ENCODE measurements around the gene TBX1. TPM values are rescaled to one million over a fixed set of nuclear protein-coding genes. Genes with fewer than 3 reads are reported as not detected.

Gene TBX1
- total RNA-seq, 1 experiment from 2014 or later, result 3.9 TPM

- ChIA-PET CTCF (no interaction called here), POLR2A (no interaction called here), RAD21 (ENCODE audit: low non-redundant PET in 1 of 2, low total read pairs in 2 of 2, uncharacterized antibody in 2 of 2, unreplicated experiment in 2 of 2) (no interaction called here)
- no TSS peak for BruUV-seq (replicated peaks)
- ATAC-seq, result no peak
- H3K27ac ChIP-seq (ENCODE audit: low read depth, low read length), result no peak overlapping the region
- H3K9ac ChIP-seq (ENCODE audit: low read length), result no peak overlapping the region
- H2AFZ ChIP-seq (ENCODE audit: low read depth, low read length, poor library complexity, severe bottlenecking), result no peak overlapping the region
- H3K4me1 ChIP-seq (ENCODE audit: control insufficient read depth in 1 of 2, insufficient read depth in 2 of 2, low read length in 2 of 2), result peaks cover 16 to 24% of the 10 kb centered on the region in 2 experiments
- no peaks in the 10 kb centered on the region for H4K20me1 ChIP-seq (ENCODE audit: insufficient read depth)
- no peak overlapping the region for H3K4me2 ChIP-seq (ENCODE audit: low read length)
- DNase-seq (ENCODE audit: low read depth, low spot score), result no peak
- no peak for TF ChIP-seq JUND (IDR thresholded peaks at IDR 0.05)
- no peaks in the 10 kb centered on the region for H3K27me3 ChIP-seq (ENCODE audit: insufficient read depth, low read length)
- no peaks in the 10 kb centered on the region for H3K36me3 ChIP-seq (ENCODE audit: control insufficient read depth in 1 of 2, insufficient read depth in 2 of 2, low read length in 2 of 2)
- no peak overlapping the region for H3K4me3 ChIP-seq (replicated peaks in 1 of 2; ENCODE audit: low read depth in 1 of 2, low read length in 2 of 2)
- intact Hi-C loops (cut with micrococcal nuclease), result no loop called here
- no peaks in the 10 kb centered on the region for H3K9me2 ChIP-seq (ENCODE audit: insufficient read depth)
- no peaks in the 10 kb centered on the region for H3K79me2 ChIP-seq (ENCODE audit: insufficient read depth, low read length)
- no peaks in the 10 kb centered on the region for H3K9me3 ChIP-seq (ENCODE audit: control insufficient read depth in 1 of 2, insufficient read depth in 1 of 2, low read depth in 1 of 2, low read length in 2 of 2)
These were observed 43.2 kb downstream of the TBX1 start for GRCh38 chr22:19803736-19804267.

DNA sequence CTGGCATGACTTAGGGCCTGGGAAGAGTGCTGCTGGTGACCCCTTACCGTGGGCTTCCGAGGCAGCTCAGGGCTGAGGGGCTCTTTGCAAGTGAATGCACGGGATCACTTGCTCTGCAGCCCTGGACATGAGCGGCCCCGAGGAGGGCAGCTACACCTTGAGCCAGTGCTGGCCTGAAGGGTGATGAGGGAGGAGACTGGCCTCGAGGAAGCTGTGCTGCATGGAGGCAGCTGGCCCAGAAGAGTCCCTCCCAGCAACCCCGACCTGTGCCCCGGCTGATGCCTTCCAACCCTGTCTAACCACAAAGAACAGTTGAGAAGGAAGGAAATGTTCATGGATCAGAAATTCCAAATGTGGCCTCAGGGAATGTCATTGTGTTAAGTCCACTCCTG is 45.2 kb downstream of the TBX1 start:
- BruUV-seq (replicated peaks), result no TSS peak
- Histone ChIP-seq H3K79me2 (ENCODE audit: insufficient read depth, low read length) (no peaks in the 10 kb centered on the region), H4K20me1 (ENCODE audit: insufficient read depth) (no peaks in the 10 kb centered on the region), H3K4me1 (ENCODE audit: control insufficient read depth in 1 of 2, insufficient read depth in 2 of 2, low read length in 2 of 2) (peaks cover 16 to 20% of the 10 kb centered on the region in 2 experiments), H3K9me3 (ENCODE audit: control insufficient read depth in 1 of 2, insufficient read depth in 1 of 2, low read depth in 1 of 2, low read length in 2 of 2) (no peaks in the 10 kb centered on the region), H2AFZ (ENCODE audit: low read depth, low read length, poor library complexity, severe bottlenecking) (no peak overlapping the region), H3K9ac (ENCODE audit: low read length) (peak overlapping the region; percentile 58), H3K9me2 (ENCODE audit: insufficient read depth) (no peaks in the 10 kb centered on the region), H3K27ac (ENCODE audit: low read depth, low read length) (peak overlapping the region; percentile 40), H3K27me3 (ENCODE audit: insufficient read depth, low read length) (no peaks in the 10 kb centered on the region), H3K4me3 (replicated peaks in 1 of 2; ENCODE audit: low read depth in 1 of 2, low read length in 2 of 2) (peak overlapping the region in 1 of 2 experiments; percentile 28; a peak in 1 of 4 replicates), H3K36me3 (ENCODE audit: control insufficient read depth in 1 of 2, insufficient read depth in 2 of 2, low read length in 2 of 2) (no peaks in the 10 kb centered on the region), H3K4me2 (ENCODE audit: low read length) (peak overlapping the region; percentile 73)
- ATAC-seq (peak; percentile 10; the same call in 1 of the 2 replicates), DNase-seq (ENCODE audit: low read depth, low spot score) (no peak)
- CTCF ChIA-PET, result no interaction called here
- RAD21 ChIA-PET (ENCODE audit: low non-redundant PET in 1 of 2, low total read pairs in 2 of 2, uncharacterized antibody in 2 of 2, unreplicated experiment in 2 of 2), result no interaction called here
- intact Hi-C loops (cut with micrococcal nuclease), result no loop called here
- POLR2A ChIA-PET, result no interaction called here
- no peak for TF ChIP-seq POLR2AphosphoS5 (IDR thresholded peaks at IDR 0.05; ENCODE audit: low read depth, low read length)
- TF ChIP-seq, protein P1, sequence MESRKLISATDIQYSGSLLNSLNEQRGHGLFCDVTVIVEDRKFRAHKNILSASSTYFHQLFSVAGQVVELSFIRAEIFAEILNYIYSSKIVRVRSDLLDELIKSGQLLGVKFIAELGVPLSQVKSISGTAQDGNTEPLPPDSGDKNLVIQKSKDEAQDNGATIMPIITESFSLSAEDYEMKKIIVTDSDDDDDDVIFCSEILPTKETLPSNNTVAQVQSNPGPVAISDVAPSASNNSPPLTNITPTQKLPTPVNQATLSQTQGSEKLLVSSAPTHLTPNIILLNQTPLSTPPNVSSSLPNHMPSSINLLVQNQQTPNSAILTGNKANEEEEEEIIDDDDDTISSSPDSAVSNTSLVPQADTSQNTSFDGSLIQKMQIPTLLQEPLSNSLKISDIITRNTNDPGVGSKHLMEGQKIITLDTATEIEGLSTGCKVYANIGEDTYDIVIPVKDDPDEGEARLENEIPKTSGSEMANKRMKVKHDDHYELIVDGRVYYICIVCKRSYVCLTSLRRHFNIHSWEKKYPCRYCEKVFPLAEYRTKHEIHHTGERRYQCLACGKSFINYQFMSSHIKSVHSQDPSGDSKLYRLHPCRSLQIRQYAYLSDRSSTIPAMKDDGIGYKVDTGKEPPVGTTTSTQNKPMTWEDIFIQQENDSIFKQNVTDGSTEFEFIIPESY (IDR thresholded peaks at IDR 0.05; ENCODE audit: extremely low read depth, insufficient replicate concordance, low read length), result no peak
- TF ChIP-seq REST (IDR thresholded peaks at IDR 0.05; ENCODE audit: low read depth), result no peak
- no peak for TF ChIP-seq EGR1 (IDR thresholded peaks at IDR 0.05; ENCODE audit: low read depth)
- no peak for TF ChIP-seq ELF1 (IDR thresholded peaks at IDR 0.05; ENCODE audit: borderline replicate concordance, low read depth)
- no peak for TF ChIP-seq CBX3 (IDR thresholded peaks at IDR 0.05; ENCODE audit: low read depth)
- TF ChIP-seq CEBPB (IDR thresholded peaks at IDR 0.05; ENCODE audit: low read depth), result no peak
- TF ChIP-seq SIN3A (IDR thresholded peaks at IDR 0.05; ENCODE audit: low read depth), result no peak
- no peak for TF ChIP-seq SRF (IDR thresholded peaks at IDR 0.05; ENCODE audit: low read depth)
- TF ChIP-seq YY1 (IDR thresholded peaks at IDR 0.05; ENCODE audit: extremely low read depth, insufficient replicate concordance, low read depth, low read length), result no peak
- TF ChIP-seq CTCF (IDR thresholded peaks at IDR 0.05 in 2 of 3, conservative IDR thresholded peaks at IDR 0.05 in 1 of 3; ENCODE audit: borderline replicate concordance in 1 of 3, insufficient read depth in 1 of 3, low read depth in 2 of 3, low read length in 2 of 3), result no peak
- TF ChIP-seq ZFX (IDR thresholded peaks at IDR 0.05), result no peak

Measured in HCT116 (cell line).